ENCODE data around the gene NLN. TPM values are rescaled to one million over a fixed set of nuclear protein-coding genes. Genes with fewer than 3 reads are reported as not detected.
"Not testable (repeated sequence)": the region's sequence is repeated elsewhere in the genome, so short reads cannot be mapped to it uniquely, and the experiment has no call there.

NLN gene
- total RNA-seq, 2 experiments from 2014 or later, result 1.4 to 2.5 TPM

GRCh38 chr5:65846101-65846500, 124.1 kb downstream of the NLN start:
- no peak overlapping the region for H3K4me3 ChIP-seq (ENCODE audit: low read length)
- intact Hi-C loops (cut with DNase I, micrococcal nuclease), result no loop called here
- H3K9me3 ChIP-seq (ENCODE audit: control insufficient read depth in 1 of 2, insufficient read depth in 1 of 2, low read length in 2 of 2), result no peaks in the 10 kb centered on the region
- Mint-ChIP-seq H3K27ac (no peak overlapping the region), H3K27me3 (no peaks in the 10 kb centered on the region), H3K9me3 (no peaks in the 10 kb centered on the region), H3K4me3 (no peak overlapping the region), H3K4me1 (ENCODE audit: low read depth) (peaks cover 4% of the 10 kb centered on the region), H3K36me3 (ENCODE audit: low read depth) (no peaks in the 10 kb centered on the region)
- no peaks in the 10 kb centered on the region for H3K36me3 ChIP-seq (ENCODE audit: insufficient read depth, low read length)
- ChIA-PET CTCF (no interaction called here), POLR2A (no interaction called here)
- H3K27ac ChIP-seq (ENCODE audit: low read depth in 1 of 2, low read length in 2 of 2), result no peak overlapping the region
- H3K27me3 ChIP-seq (ENCODE audit: control insufficient read depth in 1 of 2, insufficient read depth in 2 of 2, low read length in 2 of 2), result no peaks in the 10 kb centered on the region
- ATAC-seq (ENCODE audit: poor library complexity), result no peak
- no peak for DNase-seq
- no peaks in the 10 kb centered on the region for H3K4me1 ChIP-seq (ENCODE audit: insufficient read depth, low read length)
- no peak for TF ChIP-seq CTCF (IDR thresholded peaks at IDR 0.05)

- ATAC-seq (ENCODE audit: poor library complexity); H3K4me1 Mint-ChIP-seq (ENCODE audit: low read depth); H3K27ac Mint-ChIP-seq; POLR2A ChIA-PET; H3K4me3 ChIP-seq (ENCODE audit: low read length); H3K27me3 ChIP-seq (ENCODE audit: control insufficient read depth in 1 of 2, insufficient read depth in 2 of 2, low read length in 2 of 2); CTCF ChIA-PET; DNase-seq; H3K27me3 Mint-ChIP-seq; H3K9me3 Mint-ChIP-seq; H3K4me3 Mint-ChIP-seq; H3K36me3 Mint-ChIP-seq (ENCODE audit: low read depth); intact Hi-C loops (cut with DNase I, micrococcal nuclease); H3K9me3 ChIP-seq (ENCODE audit: control insufficient read depth in 1 of 2, insufficient read depth in 1 of 2, low read length in 2 of 2); H3K4me1 ChIP-seq (ENCODE audit: insufficient read depth, low read length); H3K36me3 ChIP-seq (ENCODE audit: insufficient read depth, low read length); H3K27ac ChIP-seq (ENCODE audit: low read depth in 1 of 2, low read length in 2 of 2): not testable (repeated sequence)
Measured at GRCh38 chr5:65847019-65847418, 125.0 kb downstream of the NLN start.

GRCh38 chr5:65849918-65850317, 127.9 kb downstream of the NLN start:
- POLR2A ChIA-PET; ATAC-seq (ENCODE audit: poor library complexity); intact Hi-C loops (cut with DNase I, micrococcal nuclease); DNase-seq; H3K4me3 Mint-ChIP-seq; H3K36me3 ChIP-seq (ENCODE audit: insufficient read depth, low read length); H3K4me1 ChIP-seq (ENCODE audit: insufficient read depth, low read length); H3K4me3 ChIP-seq (ENCODE audit: low read length); H3K27me3 ChIP-seq (ENCODE audit: control insufficient read depth in 1 of 2, insufficient read depth in 2 of 2, low read length in 2 of 2); CTCF ChIA-PET; H3K27me3 Mint-ChIP-seq; H3K27ac ChIP-seq (ENCODE audit: low read depth in 1 of 2, low read length in 2 of 2); H3K9me3 Mint-ChIP-seq; H3K9me3 ChIP-seq (ENCODE audit: control insufficient read depth in 1 of 2, insufficient read depth in 1 of 2, low read length in 2 of 2); H3K27ac Mint-ChIP-seq; H3K36me3 Mint-ChIP-seq (ENCODE audit: low read depth); H3K4me1 Mint-ChIP-seq (ENCODE audit: low read depth): not testable (repeated sequence)

- Histone ChIP-seq H3K27me3 (ENCODE audit: control insufficient read depth in 1 of 2, insufficient read depth in 2 of 2, low read length in 2 of 2) (no peaks in the 10 kb centered on the region), H3K4me3 (ENCODE audit: low read length) (no peak overlapping the region), H3K4me1 (ENCODE audit: insufficient read depth, low read length) (no peaks in the 10 kb centered on the region), H3K9me3 (ENCODE audit: control insufficient read depth in 1 of 2, insufficient read depth in 1 of 2, low read length in 2 of 2) (peaks cover 0 to 7% of the 10 kb centered on the region in 2 experiments), H3K36me3 (ENCODE audit: insufficient read depth, low read length) (no peaks in the 10 kb centered on the region), H3K27ac (ENCODE audit: low read depth in 1 of 2, low read length in 2 of 2) (no peak overlapping the region)
- DNase-seq (no peak), ATAC-seq (ENCODE audit: poor library complexity) (no peak)
- H3K4me3 Mint-ChIP-seq, result no peak overlapping the region
- H3K27me3 Mint-ChIP-seq, result no peaks in the 10 kb centered on the region
- H3K27ac Mint-ChIP-seq, result no peak overlapping the region
- CTCF ChIA-PET, result no interaction called here
- H3K4me1 Mint-ChIP-seq (ENCODE audit: low read depth), result no peaks in the 10 kb centered on the region
- H3K36me3 Mint-ChIP-seq (ENCODE audit: low read depth), result no peaks in the 10 kb centered on the region
- POLR2A ChIA-PET, result no interaction called here
- no peak for TF ChIP-seq CTCF (IDR thresholded peaks at IDR 0.05)
- intact Hi-C loops (cut with DNase I, micrococcal nuclease), result no loop called here
- peaks cover 2% of the 10 kb centered on the region for H3K9me3 Mint-ChIP-seq
Measured at GRCh38 chr5:65854925-65855324, 132.9 kb downstream of the NLN start.

Data from CD4-positive, alpha-beta T cell (primary cell).